Ovary (tissue), 3 donors: ENCODE measurements around the gene RECK.

Source experiments
- CTCF ChIP-seq, 3 donors: fragments of 450-650 bp in 2 of 3; fragments of 200-600 bp in 1 of 3; IDR thresholded peaks; one replicate each; pipeline versions ENCODE4 v1.5.1 to v1.8.0; 2016 to 2022; ENCODE audit warnings: antibody characterized with exemption in 3 of 3, mild to moderate bottlenecking in 1 of 3
- EP300 ChIP-seq: sonication (generic); formaldehyde crosslinking; IDR thresholded peaks from one replicate; pipeline ENCODE4 v1.6.1; 2017; ENCODE audit warnings: antibody characterized with exemption
- POLR2A ChIP-seq: fragments of 450-650 bp; IDR thresholded peaks from one replicate; pipeline ENCODE4 v1.6.1; 2017; ENCODE audit warnings: antibody characterized with exemption, mild to moderate bottlenecking, moderate library complexity
- donor health status: DM: no; HTN: no; CAD: no.

DNA sequence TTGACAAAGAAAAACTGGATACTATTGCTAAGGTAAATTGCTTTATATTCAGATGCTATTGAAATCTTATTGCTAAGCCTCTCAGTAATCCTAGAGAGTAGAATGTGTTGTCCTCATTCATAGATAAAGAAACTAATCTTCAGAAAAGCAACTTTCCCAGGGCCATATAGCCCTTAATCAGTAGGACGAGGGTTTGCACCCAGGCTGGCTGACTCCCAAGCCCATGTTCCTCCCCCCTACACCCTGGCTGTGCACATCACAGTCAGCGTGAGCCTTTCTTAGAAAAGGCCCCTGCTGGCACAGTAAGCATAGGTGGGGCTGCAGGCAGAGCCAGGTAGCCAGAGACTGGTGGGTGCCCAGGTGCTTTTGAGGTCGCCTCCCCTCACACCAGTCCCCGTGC lies 84.0 kb downstream of the RECK start:
- TF ChIP-seq CTCF (IDR thresholded peaks at IDR 0.05) (no peak), POLR2A (no peak), EP300 (no peak)
